Tibial nerve (tissue), 4 donors: Measurements from ENCODE around the gene FOXJ3. TPM values are rescaled to one million over a fixed set of nuclear protein-coding genes. Genes with fewer than 3 reads are reported as not detected.

ENCODE experiments used
- DNase-seq, 2 donors: peaks; one replicate each; pipeline ENCODE4 v3.0.0-alpha.2; 2019; ENCODE audit warnings: low spot score in 2 of 2
- H3K27ac ChIP-seq, 4 donors: fragments of 200-600 bp; sonication (generic) in 3 of 4; one replicate each; pipeline ENCODE4 v1.5.1; 2017 to 2019; ENCODE audit warnings: mild to moderate bottlenecking in 1 of 4
- H3K27me3 ChIP-seq, 2 donors: fragments of 200-600 bp; sonication (generic) in 1 of 2; one replicate each; pipeline versions ENCODE4 v1.5.1 to v1.6.0; 2017 to 2019
- H3K36me3 ChIP-seq, 3 donors: fragments of 200-600 bp; sonication (generic); one replicate each; pipeline ENCODE4 v1.5.1; 2018 to 2019
- H3K4me1 ChIP-seq, 4 donors: fragments of 200-600 bp; sonication (generic) in 3 of 4; one replicate each; pipeline ENCODE4 v1.5.1; 2017 to 2019
- H3K4me3 ChIP-seq, 4 donors: fragments of 200-600 bp; sonication (generic) in 3 of 4; one replicate each; pipeline ENCODE4 v1.5.1; 2017 to 2019; ENCODE audit warnings: mild to moderate bottlenecking in 1 of 4, moderate library complexity in 1 of 4
- H3K9me3 ChIP-seq, 4 donors: fragments of 200-600 bp; sonication (generic) in 3 of 4; one replicate each; pipeline ENCODE4 v1.5.1; 2017 to 2019
- EP300 ChIP-seq, 2 donors: sonication (generic); formaldehyde crosslinking; IDR thresholded peaks; one replicate each; pipeline ENCODE4 v1.6.1; 2017; ENCODE audit warnings: antibody characterized with exemption in 2 of 2, mild to moderate bottlenecking in 1 of 2
- POLR2A ChIP-seq, 2 donors: fragments of 450-650 bp; IDR thresholded peaks; one replicate each; pipeline ENCODE4 v1.6.1; 2017; ENCODE audit warnings: antibody characterized with exemption in 2 of 2, mild to moderate bottlenecking in 2 of 2, moderate library complexity in 2 of 2
- WGBS, 2 donors: methylation state at CpG; one replicate each; pipeline ENCODE4 v1.1.5; 2018; 5-methylcytosine and 5-hydroxymethylcytosine counted together
- total RNA-seq, 4 donors: library from RNA; depleted of rRNA; stranded (reverse); fragments of >200 nt; gene quantifications; one replicate each; pipeline ENCODE4 v1.1.0, GENCODE V29; 2016
- TF ChIP-seq, protein P1 (sequence below), 5 experiments: fragments of 200-600 bp in 3 of 5; fragments of 450-650 bp in 2 of 5; sonication (generic) in 3 of 5; IDR thresholded peaks; one replicate each; pipeline ENCODE4 v1.5.1; 2016 to 2019; ENCODE audit warnings: antibody characterized with exemption in 5 of 5, mild to moderate bottlenecking in 3 of 5, moderate library complexity in 2 of 5

Gene FOXJ3
- total RNA-seq, 4 donors from 2014 or later = 42.7 to 68.1 (median 64.5) TPM

DNA sequence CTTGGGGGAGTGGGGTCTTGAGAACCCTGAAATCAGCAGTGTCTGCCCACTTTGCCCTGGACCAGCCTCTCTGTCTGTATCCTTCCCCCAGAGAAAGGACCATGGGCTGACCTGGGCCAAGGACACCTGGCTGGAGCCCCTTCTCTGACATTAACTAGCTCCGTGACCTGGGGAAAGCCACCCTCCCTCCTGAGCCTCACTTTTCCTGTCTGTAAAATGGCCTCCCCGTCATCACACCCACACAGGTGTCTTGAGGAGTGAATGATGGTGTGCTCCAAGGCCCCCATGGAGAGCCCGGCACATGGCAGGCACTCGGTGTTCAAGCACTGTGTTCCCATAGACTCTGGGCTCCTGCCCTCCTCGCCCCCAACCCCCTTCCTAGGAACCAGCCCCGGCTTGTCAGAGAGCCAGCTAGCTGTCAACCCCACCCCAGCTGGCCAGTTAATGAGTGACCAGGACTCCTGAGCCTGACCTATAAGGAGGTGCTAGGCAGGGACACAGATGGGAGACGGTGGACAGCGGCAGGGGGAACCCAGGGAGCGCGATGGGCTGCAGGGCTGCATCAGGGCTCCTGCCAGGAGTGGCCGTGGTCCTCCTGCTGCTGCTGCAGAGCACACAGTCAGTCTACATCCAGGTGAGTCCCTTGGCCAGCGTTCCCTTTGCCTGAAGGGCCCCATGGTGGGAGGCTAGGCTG, 182.0 kb downstream of the FOXJ3 start, which contains the start of gene GUCA2B:
Gene GUCA2B (plus strand): TSS at position 504 of the 694 bp plus-strand sequence. CDS start 41 bp downstream, at position 545.
- Histone ChIP-seq H3K4me1 (no peaks in the 10 kb centered on the region), H3K27ac (no peak within 1 kb of the TSS), H3K9me3 (no peaks in the 10 kb centered on the region), H3K36me3 (no peaks in the 10 kb centered on the region), H3K27me3 (peaks cover 0 to 12% of the 10 kb centered on the region in 2 donors), H3K4me3 (no peak within 1 kb of the TSS)
- WGBS, 2 donors = 79 to 86% methylated on average over 8 to 9 of the region's 12 CpGs
- TF ChIP-seq EP300 (IDR thresholded peaks at IDR 0.05) (no peak), POLR2A (IDR thresholded peaks at IDR 0.05) (no peak)
- TF ChIP-seq, protein P1, sequence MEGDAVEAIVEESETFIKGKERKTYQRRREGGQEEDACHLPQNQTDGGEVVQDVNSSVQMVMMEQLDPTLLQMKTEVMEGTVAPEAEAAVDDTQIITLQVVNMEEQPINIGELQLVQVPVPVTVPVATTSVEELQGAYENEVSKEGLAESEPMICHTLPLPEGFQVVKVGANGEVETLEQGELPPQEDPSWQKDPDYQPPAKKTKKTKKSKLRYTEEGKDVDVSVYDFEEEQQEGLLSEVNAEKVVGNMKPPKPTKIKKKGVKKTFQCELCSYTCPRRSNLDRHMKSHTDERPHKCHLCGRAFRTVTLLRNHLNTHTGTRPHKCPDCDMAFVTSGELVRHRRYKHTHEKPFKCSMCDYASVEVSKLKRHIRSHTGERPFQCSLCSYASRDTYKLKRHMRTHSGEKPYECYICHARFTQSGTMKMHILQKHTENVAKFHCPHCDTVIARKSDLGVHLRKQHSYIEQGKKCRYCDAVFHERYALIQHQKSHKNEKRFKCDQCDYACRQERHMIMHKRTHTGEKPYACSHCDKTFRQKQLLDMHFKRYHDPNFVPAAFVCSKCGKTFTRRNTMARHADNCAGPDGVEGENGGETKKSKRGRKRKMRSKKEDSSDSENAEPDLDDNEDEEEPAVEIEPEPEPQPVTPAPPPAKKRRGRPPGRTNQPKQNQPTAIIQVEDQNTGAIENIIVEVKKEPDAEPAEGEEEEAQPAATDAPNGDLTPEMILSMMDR (IDR thresholded peaks at IDR 0.05) = no peak
- DNase-seq = no peak

DNA sequence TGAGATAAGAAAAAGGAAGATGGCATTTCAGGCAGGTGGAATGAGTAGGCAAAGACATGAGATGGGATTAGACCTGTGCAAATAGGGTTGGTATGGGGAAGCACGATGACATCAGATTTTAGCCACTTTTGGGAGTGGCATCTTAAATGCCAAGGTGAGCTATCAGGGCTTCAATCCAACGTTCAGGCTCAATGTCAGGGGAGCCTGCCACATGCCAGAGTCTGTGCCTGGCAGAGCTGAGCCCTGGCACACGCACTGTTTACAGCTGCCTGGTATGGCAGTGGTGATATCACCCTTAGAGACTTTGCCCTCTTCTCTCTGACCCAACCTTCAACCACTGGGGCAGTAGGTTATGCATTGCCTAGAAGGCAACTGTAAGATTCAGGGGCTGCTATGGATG, 182.9 kb downstream of the FOXJ3 start:
- no peaks in the 10 kb centered on the region for H3K36me3 ChIP-seq
- H3K4me1 ChIP-seq = no peaks in the 10 kb centered on the region
- WGBS, 2 donors = 75 to 79% methylated on average over 3 of the region's 3 CpGs
- H3K4me3 ChIP-seq = no peak overlapping the region
- no peaks in the 10 kb centered on the region for H3K9me3 ChIP-seq
- no peak for TF ChIP-seq POLR2A (IDR thresholded peaks at IDR 0.05)
- TF ChIP-seq EP300 (IDR thresholded peaks at IDR 0.05) = no peak
- TF ChIP-seq, protein P1 (IDR thresholded peaks at IDR 0.05) = no peak
- no peak for DNase-seq
- H3K27ac ChIP-seq = no peak overlapping the region
- peaks cover 0 to 21% of the 10 kb centered on the region in 2 donors for H3K27me3 ChIP-seq

DNA sequence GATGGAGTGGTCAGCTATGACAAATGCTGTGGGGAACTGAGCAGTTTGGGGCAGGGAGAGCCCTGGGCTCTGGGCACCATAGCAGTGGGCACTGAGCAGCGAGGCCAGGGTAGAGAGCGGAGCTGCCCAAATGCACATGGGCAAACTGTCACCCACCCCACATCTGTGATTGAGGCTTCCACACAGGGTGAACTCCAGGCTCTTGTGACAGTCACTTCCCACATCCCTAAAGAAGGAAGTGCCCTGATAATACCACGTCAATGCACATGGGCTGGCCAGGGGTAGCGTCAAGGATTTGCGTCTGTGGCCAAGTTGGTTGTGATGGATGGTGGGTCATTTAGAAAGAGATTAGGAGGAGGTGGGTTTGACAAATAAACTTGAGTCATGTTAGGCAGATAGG, 184.4 kb downstream of the FOXJ3 start:
- Histone ChIP-seq H3K27me3 (peaks cover 0 to 36% of the 10 kb centered on the region in 2 donors), H3K9me3 (no peaks in the 10 kb centered on the region), H3K4me1 (peaks cover 0 to 7% (median 0%) of the 10 kb centered on the region in 4 donors), H3K4me3 (no peak overlapping the region), H3K36me3 (no peaks in the 10 kb centered on the region), H3K27ac (no peak overlapping the region)
- TF ChIP-seq POLR2A (IDR thresholded peaks at IDR 0.05) (no peak), EP300 (IDR thresholded peaks at IDR 0.05) (no peak)
- TF ChIP-seq, protein P1 (IDR thresholded peaks at IDR 0.05) = no peak
- DNase-seq = no peak
- 85 to 92% methylated on average over 5 of the region's 5 CpGs for WGBS, 2 donors

DNA sequence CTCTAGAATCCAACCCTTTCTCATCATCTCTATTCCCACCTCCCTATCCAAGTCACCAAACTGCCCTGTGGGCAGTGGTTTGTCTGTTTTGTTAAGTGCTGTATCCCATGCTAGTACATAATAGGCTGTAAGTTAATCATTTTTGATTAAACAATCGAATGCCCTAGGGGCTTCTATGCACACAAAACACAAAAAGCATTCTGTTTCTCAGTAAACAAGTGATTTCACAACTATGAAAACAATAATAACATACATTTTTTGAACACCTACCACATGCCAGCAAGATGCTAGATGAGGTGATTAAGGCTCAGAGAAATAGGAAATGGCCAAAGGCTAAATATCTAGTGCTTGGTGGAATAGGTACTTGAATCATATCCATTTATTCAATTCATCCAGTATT, 186.9 kb downstream of the FOXJ3 start:
- H3K27ac ChIP-seq = no peak overlapping the region
- no peak for DNase-seq
- H3K36me3 ChIP-seq = no peaks in the 10 kb centered on the region
- WGBS, 2 donors = 68 to 80% methylated on average over 1 of the region's 1 CpG
- peaks cover 0 to 7% (median 0%) of the 10 kb centered on the region in 4 donors for H3K4me1 ChIP-seq
- peaks cover 0 to 46% of the 10 kb centered on the region in 2 donors for H3K27me3 ChIP-seq
- no peaks in the 10 kb centered on the region for H3K9me3 ChIP-seq
- no peak overlapping the region for H3K4me3 ChIP-seq
- TF ChIP-seq EP300 (IDR thresholded peaks at IDR 0.05) (no peak), POLR2A (IDR thresholded peaks at IDR 0.05) (no peak)

DNA sequence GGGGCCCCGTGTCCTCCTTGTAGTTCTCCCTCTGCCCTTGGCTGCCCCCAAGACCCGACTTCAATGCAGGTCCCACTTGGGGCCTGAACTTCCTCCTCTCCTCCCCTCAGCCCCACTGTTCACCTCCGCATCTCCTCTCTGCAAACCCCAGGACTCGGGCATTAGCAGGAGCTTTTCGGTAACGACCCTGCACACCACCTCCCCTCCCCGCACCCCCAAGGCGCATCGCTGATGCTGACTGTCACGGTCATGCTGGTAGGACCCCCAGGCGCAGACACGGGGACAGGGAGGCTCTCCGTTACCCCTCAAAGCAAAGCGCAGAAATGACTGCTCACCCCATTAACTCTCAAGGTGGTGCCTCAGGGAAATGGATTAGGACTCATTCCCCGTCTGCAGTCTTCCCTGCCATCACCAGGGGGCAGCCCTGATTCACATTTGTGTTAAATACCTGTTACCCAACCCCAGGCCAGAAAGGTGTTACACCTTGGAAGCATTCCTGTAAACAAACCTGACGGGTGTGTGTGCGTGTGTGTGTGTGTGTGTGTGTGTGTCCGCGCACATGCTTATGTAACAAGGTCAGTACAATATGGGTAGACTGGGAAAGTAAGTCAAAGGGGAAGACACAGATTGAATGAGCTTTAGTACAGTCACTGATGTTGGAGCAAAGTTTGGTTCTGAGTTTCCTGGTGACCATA, 188.3 kb downstream of the FOXJ3 start:
- Histone ChIP-seq H3K4me3 (no peak overlapping the region), H3K27me3 (peaks cover 0 to 55% of the 10 kb centered on the region in 2 donors), H3K36me3 (no peaks in the 10 kb centered on the region), H3K27ac (no peak overlapping the region), H3K4me1 (peaks cover 0 to 7% (median 0%) of the 10 kb centered on the region in 4 donors), H3K9me3 (no peaks in the 10 kb centered on the region)
- DNase-seq = peak; percentile 39 to 62
- TF ChIP-seq EP300 (IDR thresholded peaks at IDR 0.05) = no peak
- TF ChIP-seq, protein P1 (IDR thresholded peaks at IDR 0.05) = peak; percentile 69 to 80 (median 71)
- WGBS, 2 donors = 19 to 26% methylated on average over 19 of the region's 19 CpGs
